ENCODE results near the gene OTOA. TPM values are rescaled to one million over a fixed set of nuclear protein-coding genes. Genes with fewer than 3 reads are reported as not detected.

OTOA gene
- total and polyA plus RNA-seq, 2 donors from 2014 or later: 0.13 to 0.39 TPM

DNA sequence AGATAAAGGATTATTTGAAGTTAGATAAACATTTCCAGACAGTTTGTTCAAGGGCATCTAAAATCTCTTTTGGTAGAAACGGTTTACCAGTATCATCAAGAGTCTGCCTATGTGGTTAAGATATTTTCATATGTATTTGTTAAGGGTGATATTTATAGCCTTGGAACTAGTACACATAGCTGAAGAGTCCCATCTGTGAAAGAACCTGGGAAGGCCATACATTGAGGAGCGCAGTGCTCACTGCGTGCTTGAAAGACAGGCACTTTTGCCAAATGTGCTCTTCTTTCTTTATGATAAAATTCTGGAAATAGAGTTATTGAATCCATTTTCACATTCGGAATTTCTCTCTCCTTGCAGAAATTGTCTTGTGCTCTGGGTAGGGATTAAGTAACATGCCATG lies 19.1 kb upstream of the OTOA start:
- no peaks in the 10 kb centered on the region for H3K27me3 ChIP-seq (ENCODE audit: control insufficient read depth, insufficient read depth, low read length)
- DNase-seq (no peak), FAIRE-seq (no peak)
- H3K36me3 ChIP-seq (ENCODE audit: control insufficient read depth in 2 of 3, insufficient read depth in 3 of 3, low read length in 3 of 3): peaks cover 0 to 5% (median 0%) of the 10 kb centered on the region in 3 donors
- no peaks in the 10 kb centered on the region for H3K9me3 ChIP-seq (ENCODE audit: control insufficient read depth in 2 of 3, insufficient read depth in 1 of 3, low read length in 3 of 3)
- peaks cover 0 to 3% (median 0%) of the 10 kb centered on the region in 3 donors for H3K4me1 ChIP-seq (ENCODE audit: control insufficient read depth in 2 of 3, insufficient read depth in 2 of 3, low read depth in 1 of 3, low read length in 3 of 3)
- intact Hi-C loops (cut with DNase I): no loop called here
- H3K4me3 ChIP-seq (ENCODE audit: low read length in 3 of 3): no peak overlapping the region
- no peak overlapping the region for H3K27ac ChIP-seq (ENCODE audit: low read depth in 2 of 2, low read length in 2 of 2)
- H3K9ac ChIP-seq (ENCODE audit: low read length in 3 of 3): no peak overlapping the region
- TF ChIP-seq, protein P1, sequence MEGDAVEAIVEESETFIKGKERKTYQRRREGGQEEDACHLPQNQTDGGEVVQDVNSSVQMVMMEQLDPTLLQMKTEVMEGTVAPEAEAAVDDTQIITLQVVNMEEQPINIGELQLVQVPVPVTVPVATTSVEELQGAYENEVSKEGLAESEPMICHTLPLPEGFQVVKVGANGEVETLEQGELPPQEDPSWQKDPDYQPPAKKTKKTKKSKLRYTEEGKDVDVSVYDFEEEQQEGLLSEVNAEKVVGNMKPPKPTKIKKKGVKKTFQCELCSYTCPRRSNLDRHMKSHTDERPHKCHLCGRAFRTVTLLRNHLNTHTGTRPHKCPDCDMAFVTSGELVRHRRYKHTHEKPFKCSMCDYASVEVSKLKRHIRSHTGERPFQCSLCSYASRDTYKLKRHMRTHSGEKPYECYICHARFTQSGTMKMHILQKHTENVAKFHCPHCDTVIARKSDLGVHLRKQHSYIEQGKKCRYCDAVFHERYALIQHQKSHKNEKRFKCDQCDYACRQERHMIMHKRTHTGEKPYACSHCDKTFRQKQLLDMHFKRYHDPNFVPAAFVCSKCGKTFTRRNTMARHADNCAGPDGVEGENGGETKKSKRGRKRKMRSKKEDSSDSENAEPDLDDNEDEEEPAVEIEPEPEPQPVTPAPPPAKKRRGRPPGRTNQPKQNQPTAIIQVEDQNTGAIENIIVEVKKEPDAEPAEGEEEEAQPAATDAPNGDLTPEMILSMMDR (IDR thresholded peaks at IDR 0.05; ENCODE audit: borderline replicate concordance, extremely low read depth, insufficient read depth): no peak

DNA sequence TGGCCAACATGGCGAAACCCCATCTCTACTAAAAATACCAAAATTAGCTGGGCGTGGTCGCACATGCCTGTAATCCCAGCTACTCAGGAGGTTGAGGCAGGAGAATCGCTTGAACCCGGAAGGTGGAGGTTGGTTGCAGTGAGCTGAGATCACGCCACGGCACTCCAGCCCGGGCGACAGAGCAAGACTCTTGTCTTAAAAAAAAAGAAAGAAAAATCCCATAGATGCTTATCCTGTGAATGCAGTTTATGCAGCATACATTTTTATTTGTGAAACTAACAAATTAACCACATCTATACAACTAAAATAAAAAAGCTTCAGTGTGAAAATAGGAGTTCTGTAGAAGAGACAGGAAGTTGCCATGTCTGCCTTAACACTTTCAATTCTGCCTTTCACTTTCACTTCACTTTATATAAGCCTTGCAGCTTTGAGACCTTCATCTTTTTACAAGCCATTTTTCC lies 18.5 kb upstream of the OTOA start:
- peaks cover 0 to 3% (median 0%) of the 10 kb centered on the region in 3 donors for H3K4me1 ChIP-seq (ENCODE audit: control insufficient read depth in 2 of 3, insufficient read depth in 2 of 3, low read depth in 1 of 3, low read length in 3 of 3)
- no peak overlapping the region for H3K9ac ChIP-seq (ENCODE audit: low read length in 3 of 3)
- intact Hi-C loops (cut with DNase I): no loop called here
- H3K36me3 ChIP-seq (ENCODE audit: control insufficient read depth in 2 of 3, insufficient read depth in 3 of 3, low read length in 3 of 3): peaks cover 0 to 5% (median 0%) of the 10 kb centered on the region in 3 donors
- TF ChIP-seq, protein P1 (IDR thresholded peaks at IDR 0.05; ENCODE audit: borderline replicate concordance, extremely low read depth, insufficient read depth): no peak
- H3K27ac ChIP-seq (ENCODE audit: low read depth in 2 of 2, low read length in 2 of 2): peak overlapping the region in 1 of 2 donors; percentile 17
- H3K4me3 ChIP-seq (ENCODE audit: low read length in 3 of 3): peak overlapping the region in 1 of 3 donors; percentile 43
- no peaks in the 10 kb centered on the region for H3K27me3 ChIP-seq (ENCODE audit: control insufficient read depth, insufficient read depth, low read length)
- H3K9me3 ChIP-seq (ENCODE audit: control insufficient read depth in 2 of 3, insufficient read depth in 1 of 3, low read length in 3 of 3): no peaks in the 10 kb centered on the region
- DNase-seq (no peak), FAIRE-seq (no peak)

DNA sequence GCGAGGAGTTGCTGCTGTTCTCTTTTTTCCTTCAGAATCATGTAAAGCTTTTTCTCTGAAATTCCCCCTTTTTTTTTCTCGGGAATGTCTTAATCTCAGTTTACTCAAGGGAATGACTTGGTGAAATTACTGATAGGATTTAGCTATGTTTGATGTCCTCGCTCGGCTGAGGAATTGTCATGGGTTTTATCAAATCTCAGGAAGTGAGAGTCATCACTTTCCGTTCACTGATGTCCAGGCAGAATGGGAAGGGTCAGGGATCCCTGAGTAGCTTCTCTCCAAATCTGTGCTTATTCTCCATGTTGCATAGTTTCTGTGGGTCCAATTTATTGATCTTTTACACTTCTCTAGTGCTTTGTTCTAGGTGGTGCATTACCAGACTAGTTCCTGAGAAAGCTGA lies 17.7 kb upstream of the OTOA start:
- no peaks in the 10 kb centered on the region for H3K9me3 ChIP-seq (ENCODE audit: control insufficient read depth in 2 of 3, insufficient read depth in 1 of 3, low read length in 3 of 3)

More for the DNA sequence above, 17.7 kb upstream of the OTOA start:
- Histone ChIP-seq H3K27me3 (ENCODE audit: control insufficient read depth, insufficient read depth, low read length) (no peaks in the 10 kb centered on the region), H3K36me3 (ENCODE audit: control insufficient read depth in 2 of 3, insufficient read depth in 3 of 3, low read length in 3 of 3) (peaks cover 0 to 5% (median 0%) of the 10 kb centered on the region in 3 donors), H3K9ac (ENCODE audit: low read length in 3 of 3) (no peak overlapping the region), H3K4me1 (ENCODE audit: control insufficient read depth in 2 of 3, insufficient read depth in 2 of 3, low read depth in 1 of 3, low read length in 3 of 3) (peaks cover 0 to 3% (median 0%) of the 10 kb centered on the region in 3 donors), H3K4me3 (ENCODE audit: low read length in 3 of 3) (peak overlapping the region in 1 of 3 donors; percentile 43), H3K27ac (ENCODE audit: low read depth in 2 of 2, low read length in 2 of 2) (no peak overlapping the region)
- FAIRE-seq: no peak
- DNase-seq: no peak
- TF ChIP-seq, protein P1 (IDR thresholded peaks at IDR 0.05; ENCODE audit: borderline replicate concordance, extremely low read depth, insufficient read depth): no peak
- intact Hi-C loops (cut with DNase I): no loop called here

Data from kidney (tissue), 14 donors.